Measurements from ENCODE around the gene CSF2.

CSF2 gene

DNA sequence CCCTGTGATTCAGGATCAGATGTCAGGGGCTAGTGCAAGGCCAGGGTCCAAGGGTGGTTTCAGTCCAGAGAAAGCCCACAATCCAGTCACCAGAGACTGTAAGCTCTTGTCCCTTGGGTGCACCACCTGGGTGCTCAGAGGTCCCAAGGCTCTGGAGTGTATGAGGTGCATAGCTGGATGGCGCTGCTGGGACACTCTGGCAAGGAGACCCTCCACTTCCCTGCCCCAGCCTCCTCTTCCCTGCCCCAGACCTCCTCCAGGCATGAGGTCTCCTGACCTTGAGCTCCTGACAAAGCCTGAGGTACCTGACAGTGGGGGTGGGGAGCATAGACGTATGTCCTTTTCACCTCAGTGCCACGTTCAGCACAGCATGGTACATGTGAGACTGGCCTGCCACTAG is 7.0 kb downstream of the CSF2 start:
- no peak for TF ChIP-seq POLR2A (IDR thresholded peaks at IDR 0.05; ENCODE audit: low read depth, low read length)
- DNase-seq (ENCODE audit: insufficient read length, low spot score) (no peak), FAIRE-seq (no peak)

DNA sequence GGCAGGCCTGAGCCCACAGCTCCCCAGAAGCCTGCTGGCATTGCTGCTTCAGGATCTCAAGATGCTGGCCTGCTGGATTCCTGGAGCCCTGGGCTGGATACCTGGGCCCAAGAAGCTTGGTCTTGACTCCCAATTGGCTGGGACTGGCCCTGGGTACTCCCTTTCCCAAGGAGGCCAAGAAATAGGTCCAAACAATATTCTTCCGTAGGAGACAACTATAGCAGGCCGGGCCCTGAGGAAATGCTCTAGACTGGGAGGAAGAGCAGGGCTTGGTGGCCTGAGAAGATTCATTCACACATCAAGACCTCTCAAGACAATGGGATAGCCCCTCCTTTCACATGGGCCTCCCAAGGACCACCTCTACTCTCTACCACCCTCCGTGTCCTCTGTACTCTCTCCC is 7.9 kb downstream of the CSF2 start:
- TF ChIP-seq POLR2A (IDR thresholded peaks at IDR 0.05; ENCODE audit: low read depth, low read length), result no peak
- no peak for DNase-seq (ENCODE audit: insufficient read length, low spot score)
- FAIRE-seq, result no peak

DNA sequence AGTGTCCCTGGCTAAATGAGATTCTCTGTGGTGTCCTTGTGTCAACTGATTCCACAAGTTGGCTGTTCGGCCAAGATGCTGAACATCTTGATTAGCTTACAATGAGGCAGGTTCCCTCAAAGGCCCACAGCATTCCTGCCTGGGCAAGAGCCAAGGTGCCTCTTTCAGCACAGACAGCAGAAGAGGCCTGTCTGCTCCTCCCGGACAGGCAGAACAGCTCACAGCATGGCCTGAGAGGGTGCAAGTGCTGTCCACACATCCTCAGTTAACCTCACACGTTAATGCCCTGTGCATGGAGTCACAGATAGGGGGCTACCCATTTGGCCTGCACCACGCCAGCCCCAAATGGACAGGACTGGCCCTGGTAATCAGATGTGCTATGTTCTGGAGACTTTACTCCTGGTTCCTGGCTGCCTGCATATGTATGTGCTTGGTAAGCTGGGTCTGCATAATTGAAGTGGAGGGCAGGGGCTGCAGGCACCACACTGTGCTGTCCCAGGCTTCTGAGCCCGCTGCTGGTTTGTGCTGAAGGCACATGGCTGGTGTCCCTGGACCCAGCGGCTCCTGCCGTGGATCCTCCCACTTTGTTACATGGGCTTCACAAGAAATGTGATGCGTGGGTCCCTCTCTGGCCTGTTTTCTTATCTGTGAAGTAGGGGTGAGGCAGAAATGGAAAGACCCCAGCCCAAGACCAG is 8.9 kb downstream of the CSF2 start:
- FAIRE-seq, result no peak
- no peak for DNase-seq (ENCODE audit: insufficient read length, low spot score)
- no peak for TF ChIP-seq POLR2A (IDR thresholded peaks at IDR 0.05; ENCODE audit: low read depth, low read length)

DNA sequence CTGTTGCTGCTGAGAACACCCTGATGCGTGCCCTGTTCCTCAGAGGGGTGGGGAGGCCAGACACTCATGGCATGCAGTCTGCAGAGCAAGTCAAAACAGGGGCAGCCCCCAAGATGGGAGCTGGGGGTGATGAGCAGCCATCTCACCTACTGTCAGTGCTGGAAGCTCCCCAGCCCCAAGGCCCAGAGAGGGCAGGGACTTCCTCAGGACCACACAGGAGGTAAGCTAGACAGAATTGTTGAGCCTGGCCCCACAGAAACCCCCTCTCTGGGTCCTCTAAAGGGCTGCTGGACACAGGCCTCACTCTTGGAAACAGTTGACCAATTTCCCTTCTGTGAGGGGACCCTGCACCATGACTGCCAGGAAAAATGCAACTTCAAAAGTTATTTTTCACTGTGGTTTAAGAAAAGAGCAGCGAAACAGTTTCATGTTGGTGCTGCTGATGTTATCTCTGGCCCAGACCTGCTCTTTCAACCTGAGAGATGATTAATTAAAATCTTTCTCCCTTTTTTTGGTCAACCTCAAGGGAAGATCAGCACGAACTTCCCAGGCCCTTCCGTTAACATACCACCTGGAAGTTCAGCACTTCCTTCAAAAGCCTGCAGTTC is 9.6 kb downstream of the CSF2 start:
- FAIRE-seq (no peak), DNase-seq (ENCODE audit: insufficient read length, low spot score) (no peak)
- TF ChIP-seq POLR2A (IDR thresholded peaks at IDR 0.05; ENCODE audit: low read depth, low read length), result no peak

DNA sequence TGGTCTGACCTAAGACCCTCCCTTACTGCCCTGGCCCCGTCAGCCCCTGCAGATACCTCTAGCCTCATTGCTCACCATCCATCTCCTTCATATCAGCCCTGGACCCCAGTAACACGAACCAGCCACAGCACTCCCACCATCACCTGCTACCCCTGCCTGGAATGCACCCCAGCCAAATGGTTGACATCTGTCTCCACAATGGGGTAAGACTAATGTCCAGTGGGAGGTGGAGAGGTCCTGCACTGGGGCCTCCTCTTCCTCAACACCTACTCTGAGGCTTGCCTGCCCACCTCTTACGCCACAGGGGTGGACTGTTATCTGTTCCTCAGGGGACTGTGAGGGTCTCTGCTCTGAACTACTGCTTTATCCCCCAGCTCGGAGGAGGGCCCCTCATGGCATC is 12.1 kb downstream of the CSF2 start:
- DNase-seq (ENCODE audit: insufficient read length, low spot score), result no peak
- no peak for TF ChIP-seq POLR2A (IDR thresholded peaks at IDR 0.05; ENCODE audit: low read depth, low read length)
- no peak for FAIRE-seq

DNA sequence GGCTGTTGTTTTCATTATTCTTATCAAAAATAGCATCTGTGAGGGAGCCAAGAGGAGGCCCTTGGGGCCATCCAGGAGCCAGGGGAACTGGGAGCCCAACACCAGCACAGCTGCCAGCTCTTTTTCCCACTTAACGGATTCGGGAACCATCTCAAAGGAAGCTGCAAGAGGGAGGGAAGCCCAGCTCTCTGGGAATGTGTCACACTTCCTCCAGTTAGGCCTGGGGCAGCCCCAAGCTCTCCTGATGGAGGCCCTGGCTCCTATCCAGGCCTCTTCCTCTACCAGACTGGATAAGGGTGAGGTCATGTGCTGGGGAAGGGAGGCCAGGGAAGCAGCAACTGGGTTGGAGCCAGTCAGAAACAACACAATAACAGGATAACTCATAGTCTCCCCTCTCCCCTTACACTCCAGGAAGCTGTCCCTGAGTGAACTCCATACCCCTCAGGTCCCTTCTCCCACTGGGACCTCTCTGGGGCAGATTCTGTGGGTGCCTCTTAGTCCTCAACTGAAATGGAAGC is 12.7 kb downstream of the CSF2 start:
- peak; percentile 57 for FAIRE-seq
- no peak for TF ChIP-seq POLR2A (IDR thresholded peaks at IDR 0.05; ENCODE audit: low read depth, low read length)

DNA sequence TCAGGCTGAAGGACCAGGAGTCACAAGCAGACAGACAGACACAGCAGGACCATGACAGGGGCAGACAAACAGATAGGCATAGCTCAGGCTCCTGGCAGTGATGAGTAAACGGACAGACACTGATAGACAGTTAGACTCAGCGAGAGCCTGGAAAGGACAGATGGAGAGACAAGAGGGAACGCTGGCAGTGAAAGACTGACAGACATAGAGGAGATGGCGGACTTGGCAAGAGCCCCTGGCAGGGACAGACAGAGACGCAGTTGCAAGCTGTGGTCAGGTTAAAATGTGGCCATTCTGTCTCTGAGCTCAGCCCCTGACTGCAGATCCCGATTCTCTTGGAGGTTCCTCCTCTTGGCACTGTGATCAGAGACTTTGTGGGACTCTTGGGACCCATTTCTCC is 13.6 kb downstream of the CSF2 start:
- TF ChIP-seq POLR2A (IDR thresholded peaks at IDR 0.05; ENCODE audit: low read depth, low read length), result no peak
- no peak for DNase-seq (ENCODE audit: insufficient read length, low spot score)
- no peak for FAIRE-seq

More for the DNA sequence above, 12.7 kb downstream of the CSF2 start:
- DNase-seq (ENCODE audit: insufficient read length, low spot score), result peak; percentile 89

DNA sequence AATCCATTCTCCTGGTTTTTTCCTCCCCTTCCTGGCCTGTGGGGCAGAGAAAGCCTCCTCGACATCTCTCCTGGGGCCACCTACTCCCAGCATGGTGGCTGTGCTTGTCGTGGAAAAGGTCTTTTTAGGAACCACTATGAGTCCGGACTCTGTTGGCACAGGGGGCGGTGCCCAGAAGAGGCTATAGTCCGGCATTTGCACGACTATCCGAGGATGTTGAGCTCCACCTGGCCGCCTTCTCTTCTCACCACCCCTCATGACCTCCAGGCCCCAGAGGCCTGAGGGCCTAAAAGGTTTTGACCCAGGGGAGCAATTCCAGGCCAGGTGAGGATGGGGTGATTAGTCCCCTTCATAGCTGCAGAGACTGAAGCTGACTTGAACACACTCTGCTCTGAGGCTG is 14.1 kb downstream of the CSF2 start:
- TF ChIP-seq POLR2A (IDR thresholded peaks at IDR 0.05; ENCODE audit: low read depth, low read length), result no peak
- DNase-seq (ENCODE audit: insufficient read length, low spot score), result no peak
- FAIRE-seq, result no peak

DNA sequence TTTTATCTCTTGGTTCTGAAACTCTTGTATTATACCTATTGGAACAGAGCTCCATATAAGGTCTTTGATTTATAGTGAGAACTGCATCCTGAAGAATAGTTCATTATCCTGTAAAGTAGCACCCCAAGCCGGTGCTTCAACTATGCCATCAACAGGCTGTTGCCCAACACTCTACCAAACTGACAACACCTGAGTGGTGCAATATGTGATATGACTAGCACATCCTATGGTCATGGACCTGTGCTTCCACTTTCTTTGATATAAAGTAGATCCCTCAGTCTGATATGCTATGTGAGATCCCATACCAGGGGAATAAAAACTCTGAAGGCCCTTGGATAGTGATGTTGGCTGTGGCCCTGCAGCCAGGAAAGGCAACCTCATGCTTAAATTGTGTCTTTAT is 15.8 kb downstream of the CSF2 start:
- DNase-seq (ENCODE audit: insufficient read length, low spot score) (no peak), FAIRE-seq (no peak)
- TF ChIP-seq POLR2A (IDR thresholded peaks at IDR 0.05; ENCODE audit: low read depth, low read length), result no peak

DNA sequence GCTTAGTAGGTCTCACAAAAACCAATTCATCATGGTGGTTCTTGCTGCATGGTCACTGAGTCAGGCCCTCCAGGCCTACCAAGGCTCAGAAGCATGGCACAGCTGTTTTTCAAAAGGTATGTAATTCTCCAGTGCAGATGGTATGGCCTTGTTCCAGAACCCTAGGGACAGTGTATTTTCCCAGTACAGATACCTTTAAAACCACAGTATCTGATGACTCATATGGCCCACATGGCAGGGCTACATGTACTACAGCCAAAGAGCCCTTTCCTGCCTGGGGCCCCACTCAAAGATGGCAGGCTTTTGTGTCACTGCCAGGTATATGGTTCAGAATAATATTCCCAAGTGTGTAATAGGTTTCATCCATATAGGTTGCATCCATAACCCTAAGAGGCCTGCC is 16.5 kb downstream of the CSF2 start:
- FAIRE-seq, result peak; percentile 20
- peak; percentile 59 for DNase-seq (ENCODE audit: insufficient read length, low spot score)

DNA sequence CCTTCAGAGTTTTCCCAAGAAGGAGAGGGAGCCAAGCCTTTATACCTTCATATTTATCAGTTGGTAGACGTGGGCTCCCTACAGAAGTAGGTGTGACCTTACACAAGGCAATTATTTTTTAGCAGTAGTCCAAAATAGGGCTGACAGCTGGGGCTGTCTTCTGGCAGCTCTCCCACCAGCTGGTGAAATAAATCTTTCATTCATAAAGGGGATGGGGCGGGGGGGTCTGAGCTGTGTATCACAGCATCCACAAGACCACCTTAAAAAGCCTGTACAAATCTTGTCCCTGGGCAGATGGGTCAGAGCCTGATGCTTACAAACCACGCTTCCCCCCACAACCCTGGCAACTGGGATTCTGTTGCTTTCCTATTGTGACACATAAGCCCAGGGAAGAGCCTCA is 19.7 kb downstream of the CSF2 start:
- no peak for TF ChIP-seq POLR2A (IDR thresholded peaks at IDR 0.05; ENCODE audit: low read depth, low read length)
- DNase-seq (ENCODE audit: insufficient read length, low spot score) (no peak), FAIRE-seq (no peak)

More for the DNA sequence above, 16.5 kb downstream of the CSF2 start:
- no peak for TF ChIP-seq POLR2A (IDR thresholded peaks at IDR 0.05; ENCODE audit: low read depth, low read length)

DNA sequence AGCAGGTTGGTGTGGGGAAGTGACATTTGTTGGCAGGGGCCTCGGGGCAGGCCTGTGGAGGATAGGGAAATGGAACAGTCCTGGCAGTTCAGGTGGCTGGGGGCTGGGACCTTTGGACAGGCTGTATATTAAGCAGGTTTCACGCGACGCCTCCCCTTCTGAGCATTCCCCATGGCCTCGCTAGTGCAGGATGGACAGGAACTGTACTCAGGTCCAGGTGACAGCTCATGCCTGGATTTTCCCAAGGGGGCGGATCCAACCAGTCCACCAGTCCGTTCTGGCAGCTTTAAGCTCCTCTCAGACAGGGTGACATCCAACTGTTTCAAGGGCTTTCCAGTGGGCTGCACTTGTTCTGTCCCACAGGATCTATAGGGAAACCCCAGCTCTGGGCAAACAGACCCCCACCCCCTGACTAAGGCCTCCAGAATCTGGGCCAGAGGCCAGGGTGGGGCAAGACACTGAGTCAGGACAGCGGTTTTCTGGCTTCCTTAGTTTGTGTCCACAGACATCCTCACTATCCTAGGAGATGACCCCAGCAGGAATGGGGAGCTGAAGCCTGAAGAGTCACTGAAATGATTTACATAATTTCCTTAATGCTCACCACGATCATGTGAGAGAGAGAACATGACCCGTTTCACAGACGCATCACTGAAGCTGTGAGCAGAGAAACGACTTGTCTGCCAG is 20.9 kb downstream of the CSF2 start:
- TF ChIP-seq POLR2A (IDR thresholded peaks at IDR 0.05; ENCODE audit: low read depth, low read length), result no peak
- peak; percentile 40 for DNase-seq (ENCODE audit: insufficient read length, low spot score)
- FAIRE-seq, result no peak

DNA sequence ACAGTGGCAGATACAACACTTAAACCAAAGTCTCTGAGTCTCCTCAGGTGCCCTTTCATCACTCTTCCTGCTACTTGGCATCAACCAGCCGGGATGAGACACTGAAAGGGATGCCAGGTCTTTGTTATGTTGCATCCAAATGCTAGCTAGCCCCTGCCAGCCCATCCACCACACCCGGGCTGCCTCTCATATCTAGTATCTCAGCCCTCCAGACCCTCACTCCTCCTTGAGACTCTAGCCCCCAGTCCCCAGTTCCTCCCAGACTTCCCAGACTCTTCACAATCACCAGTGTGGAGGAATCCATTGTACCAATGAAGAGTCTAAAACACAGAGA is 21.5 kb downstream of the CSF2 start:
- TF ChIP-seq POLR2A (IDR thresholded peaks at IDR 0.05; ENCODE audit: low read depth, low read length), result no peak
- FAIRE-seq (no peak), DNase-seq (ENCODE audit: insufficient read length, low spot score) (no peak)

DNA sequence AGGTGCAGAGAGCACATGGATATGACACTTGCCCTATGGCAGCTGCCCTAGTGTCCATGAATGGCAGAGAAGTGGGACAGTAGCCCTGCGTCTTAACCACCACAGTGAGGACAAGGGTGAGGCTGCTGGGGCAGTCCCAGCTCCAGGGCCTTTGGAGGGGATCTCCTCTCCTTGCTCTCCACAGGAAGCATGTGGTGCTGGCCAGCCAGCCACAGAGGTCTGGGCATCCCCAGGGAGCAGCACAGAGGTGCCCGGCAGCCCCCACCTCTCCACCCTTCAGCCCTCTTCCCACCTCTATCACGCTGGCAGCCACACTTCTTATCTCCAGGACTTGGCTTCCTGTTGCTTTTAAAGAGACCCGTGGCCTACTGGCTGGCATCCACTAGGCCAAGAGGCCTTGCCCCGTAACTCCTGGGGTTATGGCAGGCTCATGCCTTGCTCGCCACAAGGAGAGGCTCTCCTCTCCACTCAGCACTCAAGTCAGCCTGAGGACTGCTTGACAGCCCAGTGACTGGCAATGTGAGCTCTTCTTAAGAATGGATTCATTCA is 21.9 kb downstream of the CSF2 start:
- DNase-seq (ENCODE audit: insufficient read length, low spot score), result no peak
- no peak for TF ChIP-seq POLR2A (IDR thresholded peaks at IDR 0.05; ENCODE audit: low read depth, low read length)
- FAIRE-seq, result no peak
